Chondrocyte (in vitro differentiated cells): Measurements from ENCODE around the gene RBMS1. TPM values are rescaled to one million over a fixed set of nuclear protein-coding genes. Genes with fewer than 3 reads are reported as not detected.
A peak's percentile ranks its signal among the peaks of the same experiment; 100 is the strongest.

ENCODE experiments used
- DNase-seq: peaks from one replicate; pipeline ENCODE4 v3.0.0; 2021; ENCODE audit warnings: mixed read lengths, low spot score
- H3K27ac Mint-ChIP-seq: one replicate; pipeline ENCODE4 v1.8.0; 2021; ENCODE audit warnings: mild to moderate bottlenecking, moderate library complexity, mixed read lengths; ENCODE audit not compliant: unreplicated experiment
- H3K27me3 Mint-ChIP-seq: 2 replicates; pipeline ENCODE4 v1.8.0; 2021; ENCODE audit warnings: low read depth, mixed read lengths
- H3K36me3 Mint-ChIP-seq: 2 replicates; pipeline ENCODE4 v1.8.0; 2021; ENCODE audit warnings: low read depth, mixed read lengths
- H3K4me1 Mint-ChIP-seq: 2 replicates; pipeline ENCODE4 v1.8.0; 2021; ENCODE audit warnings: low read depth, mild to moderate bottlenecking, mixed read lengths
- H3K4me3 Mint-ChIP-seq: one replicate; pipeline ENCODE4 v1.8.0; 2021; ENCODE audit warnings: mild to moderate bottlenecking, moderate library complexity, mixed read lengths; ENCODE audit not compliant: unreplicated experiment
- H3K9me3 Mint-ChIP-seq: 2 replicates; pipeline ENCODE4 v1.8.0; 2021; ENCODE audit warnings: low read depth, mixed read lengths
- CTCF ChIP-seq: fragments of 200-600 bp; sonication (generic); IDR thresholded peaks from 2 replicates; pipeline ENCODE4 v1.5.0; 2021; ENCODE audit warnings: antibody characterized with exemption, mild to moderate bottlenecking, moderate library complexity
- total RNA-seq: library from RNA; stranded (reverse); gene quantifications from 3 replicates; pipeline ENCODE4 v1.2.1, GENCODE V29; 2021

RBMS1 gene
- total RNA-seq, 1 donor from 2014 or later = 133 TPM

GRCh38 chr2:160325418-160325817, 168.2 kb downstream of the RBMS1 start:
- H3K9me3 Mint-ChIP-seq = no peaks in the 10 kb centered on the region
- H3K4me3 Mint-ChIP-seq = no peak overlapping the region
- no peaks in the 10 kb centered on the region for H3K27me3 Mint-ChIP-seq
- peaks cover 92% of the 10 kb centered on the region for H3K4me1 Mint-ChIP-seq
- H3K27ac Mint-ChIP-seq = no peak overlapping the region
- no peak for TF ChIP-seq CTCF
- DNase-seq = no peak
- H3K36me3 Mint-ChIP-seq = peaks cover 3% of the 10 kb centered on the region

GRCh38 chr2:160324917-160325316, 168.7 kb downstream of the RBMS1 start:
- TF ChIP-seq CTCF = no peak
- no peak for DNase-seq
- H3K9me3 Mint-ChIP-seq = no peaks in the 10 kb centered on the region
- H3K36me3 Mint-ChIP-seq = peaks cover 1% of the 10 kb centered on the region
- no peaks in the 10 kb centered on the region for H3K27me3 Mint-ChIP-seq
- H3K4me3 Mint-ChIP-seq = no peak overlapping the region
- H3K27ac Mint-ChIP-seq = no peak overlapping the region
- H3K4me1 Mint-ChIP-seq = peaks cover 92% of the 10 kb centered on the region

- TF ChIP-seq CTCF = peak; percentile 88
- no peaks in the 10 kb centered on the region for H3K36me3 Mint-ChIP-seq
- H3K9me3 Mint-ChIP-seq = no peaks in the 10 kb centered on the region
- no peaks in the 10 kb centered on the region for H3K27me3 Mint-ChIP-seq
- H3K27ac Mint-ChIP-seq = peak overlapping the region; percentile 57
- peaks cover 89% of the 10 kb centered on the region for H3K4me1 Mint-ChIP-seq
- no peak for DNase-seq
- H3K4me3 Mint-ChIP-seq = no peak overlapping the region
Observed at GRCh38 chr2:160324161-160324800, 169.3 kb downstream of the RBMS1 start.

GRCh38 chr2:160322320-160322719, 171.3 kb downstream of the RBMS1 start:
- H3K36me3 Mint-ChIP-seq = peaks cover 3% of the 10 kb centered on the region
- DNase-seq = no peak
- no peak overlapping the region for H3K4me3 Mint-ChIP-seq
- H3K9me3 Mint-ChIP-seq = no peaks in the 10 kb centered on the region
- no peak overlapping the region for H3K27ac Mint-ChIP-seq
- no peaks in the 10 kb centered on the region for H3K27me3 Mint-ChIP-seq
- no peak for TF ChIP-seq CTCF
- H3K4me1 Mint-ChIP-seq = peaks cover 83% of the 10 kb centered on the region

GRCh38 chr2:160321006-160321405, 172.6 kb downstream of the RBMS1 start:
- DNase-seq = no peak
- H3K4me3 Mint-ChIP-seq = no peak overlapping the region
- peaks cover 86% of the 10 kb centered on the region for H3K4me1 Mint-ChIP-seq
- peak overlapping the region; percentile 70 for H3K27ac Mint-ChIP-seq
- peaks cover 4% of the 10 kb centered on the region for H3K36me3 Mint-ChIP-seq
- no peak for TF ChIP-seq CTCF
- H3K27me3 Mint-ChIP-seq = no peaks in the 10 kb centered on the region
- no peaks in the 10 kb centered on the region for H3K9me3 Mint-ChIP-seq
